ENCODE measurements around the gene ABCB6.

The ABCB6 gene

GRCh38 chr2:219243291-219243761 lies 24.6 kb upstream of the ABCB6 start:
- TF ChIP-seq ZNF384 (IDR thresholded peaks at IDR 0.05): no peak
- TF ChIP-seq ELF4 (IDR thresholded peaks at IDR 0.05): no peak
- no peak for TF ChIP-seq L3MBTL2 (conservative IDR thresholded peaks at IDR 0.05)
- TF ChIP-seq HDGF (IDR thresholded peaks at IDR 0.05; ENCODE audit: borderline replicate concordance): no peak
- TF ChIP-seq ARNT (IDR thresholded peaks at IDR 0.05): no peak
- TF ChIP-seq FOXM1 (IDR thresholded peaks at IDR 0.05; ENCODE audit: borderline replicate concordance): no peak
- TF ChIP-seq FOXK2 (IDR thresholded peaks at IDR 0.05): no peak
- TF ChIP-seq CTBP1 (IDR thresholded peaks at IDR 0.05; ENCODE audit: borderline replicate concordance): no peak
- TF ChIP-seq LEF1 (IDR thresholded peaks at IDR 0.05; ENCODE audit: borderline replicate concordance): no peak
- no peak for TF ChIP-seq FOXA1 (IDR thresholded peaks at IDR 0.05)
- no peak for TF ChIP-seq SUZ12 (IDR thresholded peaks at IDR 0.05)
- no peak for TF ChIP-seq BHLHE40 (IDR thresholded peaks at IDR 0.05; ENCODE audit: borderline replicate concordance)
- no peak for TF ChIP-seq NFRKB (IDR thresholded peaks at IDR 0.05)
- TF ChIP-seq SP1 (IDR thresholded peaks at IDR 0.05): no peak
- TF ChIP-seq PKNOX1 (IDR thresholded peaks at IDR 0.05): no peak
- DNase-seq (ENCODE audit: extremely low spot score): no peak
- CTCF ChIA-PET: interaction anchor here (1.2 kb wide), 1 partner anchor 34 kb away, joined by 3 read pairs; no protein-coding TSS in a partner anchor
- POLR2A ChIA-PET: no interaction called here

DNA sequence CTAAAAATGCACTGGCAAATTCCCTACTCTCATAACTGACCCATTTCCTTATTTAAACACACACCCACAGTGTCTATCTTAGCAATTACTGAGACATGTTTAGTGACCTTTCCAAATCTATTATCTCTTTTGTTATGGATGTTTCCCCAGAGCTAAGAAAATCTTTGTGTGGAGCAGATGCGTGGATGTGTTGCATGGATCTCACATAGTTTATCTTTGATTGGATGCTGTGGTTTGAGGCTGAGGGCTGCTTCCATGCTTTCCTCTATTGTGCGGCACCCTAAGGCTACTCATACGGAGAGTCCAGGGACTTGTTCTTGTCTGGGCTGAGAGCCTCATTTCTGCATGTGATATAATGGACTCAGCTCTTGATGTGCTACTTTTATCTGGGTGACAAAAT lies 15.6 kb upstream of the ABCB6 start:
- TF ChIP-seq ARNT (IDR thresholded peaks at IDR 0.05) (no peak), ZNF384 (IDR thresholded peaks at IDR 0.05) (no peak), FOXK2 (IDR thresholded peaks at IDR 0.05) (no peak), L3MBTL2 (conservative IDR thresholded peaks at IDR 0.05) (no peak), NFRKB (IDR thresholded peaks at IDR 0.05) (no peak), BHLHE40 (IDR thresholded peaks at IDR 0.05; ENCODE audit: borderline replicate concordance) (no peak), SUZ12 (IDR thresholded peaks at IDR 0.05) (no peak), FOXA1 (IDR thresholded peaks at IDR 0.05) (no peak), FOXM1 (IDR thresholded peaks at IDR 0.05; ENCODE audit: borderline replicate concordance) (no peak), SP1 (IDR thresholded peaks at IDR 0.05) (no peak), HDGF (IDR thresholded peaks at IDR 0.05; ENCODE audit: borderline replicate concordance) (no peak), LEF1 (IDR thresholded peaks at IDR 0.05; ENCODE audit: borderline replicate concordance) (no peak), TARDBP (IDR thresholded peaks at IDR 0.05) (no peak), CTBP1 (IDR thresholded peaks at IDR 0.05; ENCODE audit: borderline replicate concordance) (no peak), ELF4 (IDR thresholded peaks at IDR 0.05) (no peak), PKNOX1 (IDR thresholded peaks at IDR 0.05) (no peak)
- ChIA-PET POLR2A (interaction anchor here (1.6 kb wide), 1 partner anchor 10 kb away, joined by 5 read pairs; the partner anchor contains the start of genes GLB1L and STK16), CTCF (no interaction called here)
- DNase-seq (ENCODE audit: extremely low spot score): no peak

- TF ChIP-seq FOXA1 (IDR thresholded peaks at IDR 0.05): no peak
- TF ChIP-seq L3MBTL2 (conservative IDR thresholded peaks at IDR 0.05): peak; percentile 46
- ChIA-PET CTCF (interaction anchor here (0.7 to 1.5 kb wide), 2 partner anchors 65 to 236 kb away, joined by 3 to 4 read pairs; no protein-coding TSS in a partner anchor), POLR2A (interaction anchor here (0.7 to 2.7 kb wide), 8 partner anchors 8 to 54 kb away, joined by 3 to 27 read pairs (median 6); partner anchors contain the start of genes ABCB6, CNPPD1, GLB1L and STK16)
- peak; percentile 47 for DNase-seq (ENCODE audit: extremely low spot score)
These were observed 11.3 kb upstream of the ABCB6 start for GRCh38 chr2:219230059-219230540.

DNA sequence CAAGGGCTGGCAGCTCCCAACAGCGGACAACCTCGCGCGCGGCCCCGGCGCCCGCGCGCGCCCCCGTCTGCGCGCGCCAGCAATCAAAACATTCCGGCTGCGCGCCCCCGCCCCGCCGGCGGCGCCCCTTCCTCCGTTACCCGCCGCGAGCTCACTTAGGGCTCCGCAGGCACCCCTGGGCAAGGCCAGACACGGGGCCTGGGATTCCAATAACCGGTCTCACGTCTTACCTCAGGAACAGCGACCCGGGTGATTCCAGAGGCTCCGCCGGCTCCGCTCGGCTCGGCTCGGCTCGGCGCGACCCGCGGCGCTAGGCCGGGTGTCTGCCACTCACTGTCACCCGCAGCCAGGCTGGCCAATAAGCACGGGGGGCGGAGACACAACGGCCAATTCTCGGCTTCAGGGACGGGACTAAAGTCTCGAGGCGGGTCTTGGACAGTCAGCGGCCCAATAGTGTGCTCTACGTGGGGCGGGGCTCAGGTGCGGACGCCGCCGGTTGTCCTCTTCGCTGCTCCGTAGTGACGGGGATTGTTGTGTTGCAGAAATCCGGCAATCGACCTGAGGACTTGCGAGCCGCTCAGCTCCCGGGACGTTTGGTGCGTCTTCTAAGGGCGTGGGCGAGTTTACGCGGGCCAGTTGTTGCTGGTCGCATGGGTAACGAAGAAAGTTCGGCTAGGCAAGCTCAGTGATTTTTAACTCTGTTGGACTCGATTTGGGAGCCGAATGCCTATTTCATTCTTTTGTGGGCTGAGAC lies 10.7 kb upstream of the ABCB6 start, which contains the start of the genes ANKZF1 and ATG9A:
ANKZF1 (plus strand) TSS at position 502 of the 754 bp plus-strand sequence. CDS start 452 bp downstream, outside the sequence.
ATG9A (minus strand) TSS at position 332 of the 754 bp plus-strand sequence. CDS start 1,612 bp downstream, outside the sequence.
- TF ChIP-seq ELF4 (IDR thresholded peaks at IDR 0.05) (no peak), PKNOX1 (IDR thresholded peaks at IDR 0.05) (peak; percentile 100), NFRKB (IDR thresholded peaks at IDR 0.05) (no peak), SP1 (IDR thresholded peaks at IDR 0.05) (peak; percentile 67)
- CTCF ChIA-PET: interaction anchor here (0.5 to 1.5 kb wide), 3 partner anchors 9 to 65 kb away, joined by 3 to 4 read pairs (median 3); no protein-coding TSS in a partner anchor
- POLR2A ChIA-PET: interaction anchor here (0.7 to 2.7 kb wide), 9 partner anchors 8 to 66 kb away, joined by 3 to 27 read pairs (median 6); partner anchors contain the start of genes ABCB6, CNPPD1, GLB1L and STK16
- DNase-seq (ENCODE audit: extremely low spot score): peak; percentile 98

GRCh38 chr2:219228911-219229304 lies 10.2 kb upstream of the ABCB6 start:
- CTCF ChIA-PET: interaction anchor here (0.5 to 1.5 kb wide), 3 partner anchors 10 to 66 kb away, joined by 3 to 4 read pairs (median 3); no protein-coding TSS in a partner anchor

More at GRCh38 chr2:219228911-219229304, 10.2 kb upstream of the ABCB6 start:
- TF ChIP-seq ZNF384 (IDR thresholded peaks at IDR 0.05) (no peak), ARNT (IDR thresholded peaks at IDR 0.05) (no peak), LEF1 (IDR thresholded peaks at IDR 0.05; ENCODE audit: borderline replicate concordance) (no peak), ELF4 (IDR thresholded peaks at IDR 0.05) (no peak), TARDBP (IDR thresholded peaks at IDR 0.05) (no peak), FOXK2 (IDR thresholded peaks at IDR 0.05) (no peak), BHLHE40 (IDR thresholded peaks at IDR 0.05; ENCODE audit: borderline replicate concordance) (no peak), CTBP1 (IDR thresholded peaks at IDR 0.05; ENCODE audit: borderline replicate concordance) (no peak), SUZ12 (IDR thresholded peaks at IDR 0.05) (no peak), L3MBTL2 (conservative IDR thresholded peaks at IDR 0.05) (no peak), NFRKB (IDR thresholded peaks at IDR 0.05) (no peak)
- DNase-seq (ENCODE audit: extremely low spot score): no peak
- POLR2A ChIA-PET: interaction anchor here (1.2 to 2.7 kb wide), 6 partner anchors 9 to 66 kb away, joined by 3 to 27 read pairs (median 8); partner anchors contain the start of genes ABCB6, CNPPD1, GLB1L and STK16

Data from HEK293T (cell line).